ENCODE measurements around the gene SLC38A10. TPM values are rescaled to one million over a fixed set of nuclear protein-coding genes. Genes with fewer than 3 reads are reported as not detected.
A peak's percentile ranks its signal among the peaks of the same experiment; 100 is the strongest.

Gene SLC38A10
- polyA plus RNA-seq, 4 donors: 48.4 to 107 (median 79.2) TPM

GRCh38 chr17:81285179-81285878 lies 9.8 kb downstream of the SLC38A10 start:
- DNase-seq (peak in 1 of 2 donors; percentile 11), FAIRE-seq (no peak)
- 41 to 80% (median 65%) methylated on average over 37 of the region's 37 CpGs for WGBS, 3 donors
- Histone ChIP-seq H3K9me3 (ENCODE audit: control insufficient read depth in 2 of 2, insufficient read depth in 1 of 2, low read depth in 1 of 2, low read length in 1 of 2) (no peaks in the 10 kb centered on the region), H3K36me3 (ENCODE audit: control insufficient read depth in 3 of 3, insufficient read depth in 2 of 3, low read depth in 1 of 3, low read length in 3 of 3) (peaks cover 8 to 94% (median 10%) of the 10 kb centered on the region in 3 donors), H3K4me1 (ENCODE audit: control insufficient read depth in 3 of 3, insufficient read depth in 2 of 3, low read depth in 1 of 3, low read length in 2 of 3) (peaks cover 0 to 4% (median 0%) of the 10 kb centered on the region in 3 donors), H3K27ac (ENCODE audit: low read depth in 1 of 3, low read length in 2 of 3) (peak overlapping the region; percentile 2 to 80 (median 48)), H3K27me3 (ENCODE audit: control insufficient read depth in 3 of 3, insufficient read depth in 3 of 3, low read length in 3 of 3) (no peaks in the 10 kb centered on the region), H3K4me3 (ENCODE audit: low read depth in 1 of 3, low read length in 3 of 3) (peak overlapping the region in 1 of 3 donors; percentile 37)

DNA sequence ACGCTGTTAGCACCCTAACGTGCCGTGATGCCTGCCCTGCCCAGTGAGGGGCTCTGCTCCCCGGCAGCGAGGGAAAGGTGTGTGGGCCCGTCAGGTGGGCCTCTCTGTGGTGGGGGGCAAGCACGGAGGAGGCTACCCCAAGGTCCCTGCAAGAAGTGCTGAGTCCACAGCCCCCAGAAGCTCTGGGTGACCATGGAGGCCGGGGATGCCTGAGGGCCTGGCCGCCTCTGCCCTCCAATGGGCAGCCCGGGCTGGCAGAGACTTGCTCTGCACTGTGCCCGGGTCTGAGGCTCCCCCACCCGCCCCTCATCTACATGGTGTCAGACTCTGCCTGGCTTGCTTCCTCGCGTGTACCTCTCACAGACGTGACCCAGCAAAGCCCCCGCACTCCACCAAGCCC lies 12.2 kb downstream of the SLC38A10 start:
- Histone ChIP-seq H3K9me3 (ENCODE audit: control insufficient read depth in 2 of 2, insufficient read depth in 1 of 2, low read depth in 1 of 2, low read length in 1 of 2) (no peaks in the 10 kb centered on the region), H3K4me3 (ENCODE audit: low read depth in 1 of 3, low read length in 3 of 3) (no peak overlapping the region), H3K27me3 (ENCODE audit: control insufficient read depth in 3 of 3, insufficient read depth in 3 of 3, low read length in 3 of 3) (no peaks in the 10 kb centered on the region), H3K36me3 (ENCODE audit: control insufficient read depth in 3 of 3, insufficient read depth in 2 of 3, low read depth in 1 of 3, low read length in 3 of 3) (peaks cover 4 to 96% (median 15%) of the 10 kb centered on the region in 3 donors), H3K4me1 (ENCODE audit: control insufficient read depth in 3 of 3, insufficient read depth in 2 of 3, low read depth in 1 of 3, low read length in 2 of 3) (peaks cover 0 to 4% (median 0%) of the 10 kb centered on the region in 3 donors), H3K27ac (ENCODE audit: low read depth in 1 of 3, low read length in 2 of 3) (no peak overlapping the region)
- 94 to 95% (median 95%) methylated on average over 14 to 16 of the region's 16 CpGs for WGBS, 3 donors
- DNase-seq (no peak), FAIRE-seq (no peak)

DNA sequence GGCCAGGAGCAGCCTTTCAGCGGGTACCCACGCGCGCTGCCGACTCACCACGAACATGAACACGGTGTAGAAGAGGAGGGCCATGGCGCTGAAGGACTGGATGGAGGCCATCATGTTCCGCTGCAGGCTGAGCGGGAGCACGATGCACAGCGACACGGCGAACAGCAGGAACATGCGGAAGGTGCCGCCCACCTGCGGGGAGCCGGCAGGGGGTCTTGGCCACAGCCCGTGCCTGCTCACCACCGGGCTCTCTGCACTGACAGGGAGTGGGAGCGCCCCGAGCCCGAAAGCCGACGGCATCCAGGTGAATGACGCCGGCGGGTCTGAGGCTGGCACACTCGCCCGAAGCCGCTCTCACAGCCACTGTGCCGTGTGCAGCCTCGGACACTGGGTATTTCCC lies 13.0 kb downstream of the SLC38A10 start:
- 94 to 98% (median 95%) methylated on average over 31 to 33 of the region's 33 CpGs for WGBS, 3 donors
- Histone ChIP-seq H3K4me3 (ENCODE audit: low read depth in 1 of 3, low read length in 3 of 3) (no peak overlapping the region), H3K27ac (ENCODE audit: low read depth in 1 of 3, low read length in 2 of 3) (no peak overlapping the region), H3K27me3 (ENCODE audit: control insufficient read depth in 3 of 3, insufficient read depth in 3 of 3, low read length in 3 of 3) (no peaks in the 10 kb centered on the region), H3K4me1 (ENCODE audit: control insufficient read depth in 3 of 3, insufficient read depth in 2 of 3, low read depth in 1 of 3, low read length in 2 of 3) (peaks cover 0 to 5% (median 4%) of the 10 kb centered on the region in 3 donors), H3K36me3 (ENCODE audit: control insufficient read depth in 3 of 3, insufficient read depth in 2 of 3, low read depth in 1 of 3, low read length in 3 of 3) (peaks cover 4 to 96% (median 15%) of the 10 kb centered on the region in 3 donors), H3K9me3 (ENCODE audit: control insufficient read depth in 2 of 2, insufficient read depth in 1 of 2, low read depth in 1 of 2, low read length in 1 of 2) (no peaks in the 10 kb centered on the region)
- DNase-seq: no peak
- FAIRE-seq: no peak

- no peaks in the 10 kb centered on the region for H3K27me3 ChIP-seq (ENCODE audit: control insufficient read depth in 3 of 3, insufficient read depth in 3 of 3, low read length in 3 of 3)
- peaks cover 13 to 96% (median 16%) of the 10 kb centered on the region in 3 donors for H3K36me3 ChIP-seq (ENCODE audit: control insufficient read depth in 3 of 3, insufficient read depth in 2 of 3, low read depth in 1 of 3, low read length in 3 of 3)
- 94 to 97% (median 96%) methylated on average over 21 to 24 of the region's 24 CpGs for WGBS, 3 donors
- H3K27ac ChIP-seq (ENCODE audit: low read depth in 1 of 3, low read length in 2 of 3): no peak overlapping the region
- no peaks in the 10 kb centered on the region for H3K9me3 ChIP-seq (ENCODE audit: control insufficient read depth in 2 of 2, insufficient read depth in 1 of 2, low read depth in 1 of 2, low read length in 1 of 2)
- H3K4me3 ChIP-seq (ENCODE audit: low read depth in 1 of 3, low read length in 3 of 3): no peak overlapping the region
- no peak for DNase-seq
- FAIRE-seq: no peak
- H3K4me1 ChIP-seq (ENCODE audit: control insufficient read depth in 3 of 3, insufficient read depth in 2 of 3, low read depth in 1 of 3, low read length in 2 of 3): peaks cover 0 to 7% (median under 1%) of the 10 kb centered on the region in 3 donors
These were observed 14.5 kb downstream of the SLC38A10 start for GRCh38 chr17:81280571-81280970.

GRCh38 chr17:81279278-81280275 lies 15.5 kb downstream of the SLC38A10 start:
- Histone ChIP-seq H3K27me3 (ENCODE audit: control insufficient read depth in 3 of 3, insufficient read depth in 3 of 3, low read length in 3 of 3) (no peaks in the 10 kb centered on the region), H3K4me1 (ENCODE audit: control insufficient read depth in 3 of 3, insufficient read depth in 2 of 3, low read depth in 1 of 3, low read length in 2 of 3) (peaks cover 0 to 7% (median 0%) of the 10 kb centered on the region in 3 donors), H3K36me3 (ENCODE audit: control insufficient read depth in 3 of 3, insufficient read depth in 2 of 3, low read depth in 1 of 3, low read length in 3 of 3) (peaks cover 16 to 94% (median 17%) of the 10 kb centered on the region in 3 donors), H3K4me3 (ENCODE audit: low read depth in 1 of 3, low read length in 3 of 3) (no peak overlapping the region), H3K9me3 (ENCODE audit: control insufficient read depth in 2 of 2, insufficient read depth in 1 of 2, low read depth in 1 of 2, low read length in 1 of 2) (no peaks in the 10 kb centered on the region), H3K27ac (ENCODE audit: low read depth in 1 of 3, low read length in 2 of 3) (no peak overlapping the region)
- DNase-seq: no peak
- no peak for FAIRE-seq
- WGBS, 3 donors: 94 to 97% (median 95%) methylated on average over 50 of the region's 50 CpGs

GRCh38 chr17:81278831-81279230 lies 16.3 kb downstream of the SLC38A10 start:
- 97 to 99% (median 97%) methylated on average over 8 of the region's 8 CpGs for WGBS, 3 donors
- no peak for FAIRE-seq
- Histone ChIP-seq H3K27me3 (ENCODE audit: control insufficient read depth in 3 of 3, insufficient read depth in 3 of 3, low read length in 3 of 3) (no peaks in the 10 kb centered on the region), H3K27ac (ENCODE audit: low read depth in 1 of 3, low read length in 2 of 3) (no peak overlapping the region), H3K4me3 (ENCODE audit: low read depth in 1 of 3, low read length in 3 of 3) (no peak overlapping the region), H3K36me3 (ENCODE audit: control insufficient read depth in 3 of 3, insufficient read depth in 2 of 3, low read depth in 1 of 3, low read length in 3 of 3) (peaks cover 14 to 97% (median 21%) of the 10 kb centered on the region in 3 donors), H3K9me3 (ENCODE audit: control insufficient read depth in 2 of 2, insufficient read depth in 1 of 2, low read depth in 1 of 2, low read length in 1 of 2) (no peaks in the 10 kb centered on the region), H3K4me1 (ENCODE audit: control insufficient read depth in 3 of 3, insufficient read depth in 2 of 3, low read depth in 1 of 3, low read length in 2 of 3) (peaks cover 0 to 7% (median 0%) of the 10 kb centered on the region in 3 donors)
- no peak for DNase-seq

DNA sequence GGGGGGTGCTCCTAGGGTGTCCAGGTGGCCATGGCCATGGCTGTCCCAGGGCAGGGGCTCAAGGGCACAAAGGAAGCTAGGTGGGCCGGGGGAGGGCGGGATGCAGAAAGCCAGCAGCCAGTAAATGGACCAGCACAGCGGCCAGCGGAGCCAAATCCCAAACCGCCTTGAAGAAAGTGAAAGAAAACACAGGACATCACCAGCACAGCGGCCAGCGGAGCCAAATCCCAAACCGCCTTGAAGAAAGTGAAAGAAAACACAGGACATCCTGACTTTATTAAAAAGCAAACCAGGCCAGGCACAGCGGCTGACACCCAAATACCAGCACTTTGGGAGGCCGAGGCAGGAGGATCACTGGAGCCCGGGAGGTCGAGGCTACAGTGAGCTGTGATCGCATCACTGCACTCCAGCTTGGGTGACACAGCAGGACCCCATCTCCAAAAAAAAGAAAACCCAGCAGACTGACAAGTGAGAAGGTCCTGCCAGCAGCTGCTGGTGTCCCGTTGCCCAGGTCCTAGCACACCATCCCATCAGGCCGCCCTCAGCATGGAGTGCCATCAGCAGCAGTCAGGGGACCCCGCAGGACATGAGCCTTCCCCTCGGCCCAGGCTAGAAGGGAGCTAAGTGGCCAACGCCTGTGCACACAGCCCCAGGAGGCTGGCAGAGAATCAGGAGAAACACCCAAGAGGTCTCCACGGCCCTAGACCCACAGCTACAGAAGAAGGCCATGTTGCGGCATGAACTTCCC lies 17.0 kb downstream of the SLC38A10 start:
- no peaks in the 10 kb centered on the region for H3K9me3 ChIP-seq (ENCODE audit: control insufficient read depth in 2 of 2, insufficient read depth in 1 of 2, low read depth in 1 of 2, low read length in 1 of 2)
- H3K36me3 ChIP-seq (ENCODE audit: control insufficient read depth in 3 of 3, insufficient read depth in 2 of 3, low read depth in 1 of 3, low read length in 3 of 3): peaks cover 21 to 97% (median 22%) of the 10 kb centered on the region in 3 donors
- DNase-seq: no peak
- WGBS, 3 donors: 84 to 88% (median 85%) methylated on average over 20 of the region's 20 CpGs
- no peak for FAIRE-seq
- no peak overlapping the region for H3K27ac ChIP-seq (ENCODE audit: low read depth in 1 of 3, low read length in 2 of 3)
- no peaks in the 10 kb centered on the region for H3K27me3 ChIP-seq (ENCODE audit: control insufficient read depth in 3 of 3, insufficient read depth in 3 of 3, low read length in 3 of 3)
- H3K4me3 ChIP-seq (ENCODE audit: low read depth in 1 of 3, low read length in 3 of 3): no peak overlapping the region
- peaks cover 0 to 7% (median 0%) of the 10 kb centered on the region in 3 donors for H3K4me1 ChIP-seq (ENCODE audit: control insufficient read depth in 3 of 3, insufficient read depth in 2 of 3, low read depth in 1 of 3, low read length in 2 of 3)

DNA sequence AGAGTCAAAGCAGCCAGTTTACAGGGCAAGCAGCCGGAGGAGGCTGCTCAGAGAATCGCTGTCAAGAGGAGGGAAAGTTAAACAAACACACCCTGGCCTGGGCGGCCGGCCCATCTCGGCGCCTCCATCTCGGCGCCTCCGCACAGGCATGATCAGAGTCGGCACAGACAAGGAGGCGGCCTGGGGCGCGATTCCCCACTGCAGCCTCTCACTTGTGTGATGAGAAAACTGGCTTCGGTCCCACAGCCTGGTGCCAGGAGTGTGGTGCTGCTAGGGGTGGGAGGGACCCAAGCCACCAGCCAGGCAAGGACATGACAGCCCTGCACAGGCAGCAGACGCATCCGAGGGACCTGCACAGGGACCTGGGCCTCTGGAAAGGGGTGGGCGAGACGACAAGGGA lies 17.7 kb downstream of the SLC38A10 start:
- DNase-seq (peak in 1 of 2 donors; percentile 48), FAIRE-seq (no peak)
- no peak overlapping the region for H3K27ac ChIP-seq (ENCODE audit: low read depth in 1 of 3, low read length in 2 of 3)

More for the DNA sequence above, 17.7 kb downstream of the SLC38A10 start:
- Histone ChIP-seq H3K36me3 (ENCODE audit: control insufficient read depth in 3 of 3, insufficient read depth in 2 of 3, low read depth in 1 of 3, low read length in 3 of 3) (peaks cover 21 to 97% (median 24%) of the 10 kb centered on the region in 3 donors), H3K9me3 (ENCODE audit: control insufficient read depth in 2 of 2, insufficient read depth in 1 of 2, low read depth in 1 of 2, low read length in 1 of 2) (no peaks in the 10 kb centered on the region), H3K4me1 (ENCODE audit: control insufficient read depth in 3 of 3, insufficient read depth in 2 of 3, low read depth in 1 of 3, low read length in 2 of 3) (peaks cover 0 to 7% (median 0%) of the 10 kb centered on the region in 3 donors), H3K4me3 (ENCODE audit: low read depth in 1 of 3, low read length in 3 of 3) (no peak overlapping the region), H3K27me3 (ENCODE audit: control insufficient read depth in 3 of 3, insufficient read depth in 3 of 3, low read length in 3 of 3) (no peaks in the 10 kb centered on the region)
- 52 to 61% (median 56%) methylated on average over 16 to 18 of the region's 18 CpGs for WGBS, 3 donors
